Measurements from ENCODE around the gene LIPA.
A peak's percentile ranks its signal among the peaks of the same experiment; 100 is the strongest.
"Not testable (repeated sequence)": the region's sequence is repeated elsewhere in the genome, so short reads cannot be mapped to it uniquely, and the experiment has no call there.

LIPA gene

GRCh38 chr10:89251409-89252224 lies at the start of gene LIPA:
Gene LIPA, minus strand, starts transcription at chr10:89251775. Its CDS starts 4,127 bp downstream, at chr10:89247648.
- DNase-seq (ENCODE audit: low spot score) = peak; percentile 77

GRCh38 chr10:89301232-89301631 lies 49.7 kb upstream of the LIPA start:
- no peak for DNase-seq (ENCODE audit: low spot score)

GRCh38 chr10:89299031-89299430 lies 47.5 kb upstream of the LIPA start:
- DNase-seq (ENCODE audit: low spot score) = no peak

- no peak for DNase-seq (ENCODE audit: low spot score)
These were observed 46.2 kb upstream of the LIPA start for GRCh38 chr10:89297791-89298190.

- DNase-seq (ENCODE audit: low spot score) = no peak
These were observed 45.8 kb upstream of the LIPA start for GRCh38 chr10:89297356-89297755.

GRCh38 chr10:89296220-89296648 lies 44.7 kb upstream of the LIPA start:
- DNase-seq (ENCODE audit: low spot score) = no peak

GRCh38 chr10:89295597-89295996 lies 44.0 kb upstream of the LIPA start:
- no peak for DNase-seq (ENCODE audit: low spot score)

GRCh38 chr10:89294721-89295239 lies 43.2 kb upstream of the LIPA start:
- no peak for DNase-seq (ENCODE audit: low spot score)

- DNase-seq (ENCODE audit: low spot score) = not testable (repeated sequence)
These were observed 33.7 kb upstream of the LIPA start for GRCh38 chr10:89285303-89285702.

GRCh38 chr10:89284711-89285110 lies 33.1 kb upstream of the LIPA start:
- DNase-seq (ENCODE audit: low spot score) = not testable (repeated sequence)

- DNase-seq (ENCODE audit: low spot score) = no peak
These were observed 32.4 kb upstream of the LIPA start for GRCh38 chr10:89283936-89284475.

GRCh38 chr10:89283025-89283935 lies 31.7 kb upstream of the LIPA start:
- DNase-seq (ENCODE audit: low spot score) = no peak

- no peak for DNase-seq (ENCODE audit: low spot score)
These were observed 30.2 kb upstream of the LIPA start for GRCh38 chr10:89281606-89282395.

- no peak for DNase-seq (ENCODE audit: low spot score)
These were observed 28.9 kb upstream of the LIPA start for GRCh38 chr10:89280508-89280907.

GRCh38 chr10:89279421-89279869 lies 27.9 kb upstream of the LIPA start:
- no peak for DNase-seq (ENCODE audit: low spot score)

- DNase-seq (ENCODE audit: low spot score) = no peak
These were observed 27.4 kb upstream of the LIPA start for GRCh38 chr10:89278900-89279392.

- peak; percentile 15 for DNase-seq (ENCODE audit: low spot score)
These were observed 26.5 kb upstream of the LIPA start for GRCh38 chr10:89278034-89278535.

- DNase-seq (ENCODE audit: low spot score) = no peak
These were observed 23.8 kb upstream of the LIPA start for GRCh38 chr10:89275383-89275782.

- DNase-seq (ENCODE audit: low spot score) = no peak
These were observed 23.4 kb upstream of the LIPA start for GRCh38 chr10:89274928-89275327.

- no peak for DNase-seq (ENCODE audit: low spot score)
These were observed 22.1 kb upstream of the LIPA start for GRCh38 chr10:89273680-89274079.

GRCh38 chr10:89271532-89271931 lies 20.0 kb upstream of the LIPA start:
- DNase-seq (ENCODE audit: low spot score) = no peak

All from HuH-7.5 (cell line).